Epithelial cell of esophagus (primary cell): Measurements from ENCODE around the gene FAM50B.

Experiments used
- DNase-seq: peaks from one replicate; pipeline ENCODE4 v3.0.0; 2010; ENCODE audit warnings: low read depth
- H3K4me3 ChIP-seq: 2 replicates; pipeline ENCODE4 v1.5.1; 2011; ENCODE audit warnings: mild to moderate bottlenecking, low read length, control low read depth
- TF ChIP-seq, protein P1 (sequence below): IDR thresholded peaks from 2 replicates; pipeline ENCODE4 v1.5.1; 2011; ENCODE audit warnings: low read depth, mild to moderate bottlenecking, low read length, control low read depth, inconsistent platforms; ENCODE audit not compliant: insufficient read depth; ENCODE audit errors: missing control alignments

FAM50B gene, protein sequence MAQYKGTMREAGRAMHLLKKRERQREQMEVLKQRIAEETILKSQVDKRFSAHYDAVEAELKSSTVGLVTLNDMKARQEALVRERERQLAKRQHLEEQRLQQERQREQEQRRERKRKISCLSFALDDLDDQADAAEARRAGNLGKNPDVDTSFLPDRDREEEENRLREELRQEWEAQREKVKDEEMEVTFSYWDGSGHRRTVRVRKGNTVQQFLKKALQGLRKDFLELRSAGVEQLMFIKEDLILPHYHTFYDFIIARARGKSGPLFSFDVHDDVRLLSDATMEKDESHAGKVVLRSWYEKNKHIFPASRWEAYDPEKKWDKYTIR

DNA sequence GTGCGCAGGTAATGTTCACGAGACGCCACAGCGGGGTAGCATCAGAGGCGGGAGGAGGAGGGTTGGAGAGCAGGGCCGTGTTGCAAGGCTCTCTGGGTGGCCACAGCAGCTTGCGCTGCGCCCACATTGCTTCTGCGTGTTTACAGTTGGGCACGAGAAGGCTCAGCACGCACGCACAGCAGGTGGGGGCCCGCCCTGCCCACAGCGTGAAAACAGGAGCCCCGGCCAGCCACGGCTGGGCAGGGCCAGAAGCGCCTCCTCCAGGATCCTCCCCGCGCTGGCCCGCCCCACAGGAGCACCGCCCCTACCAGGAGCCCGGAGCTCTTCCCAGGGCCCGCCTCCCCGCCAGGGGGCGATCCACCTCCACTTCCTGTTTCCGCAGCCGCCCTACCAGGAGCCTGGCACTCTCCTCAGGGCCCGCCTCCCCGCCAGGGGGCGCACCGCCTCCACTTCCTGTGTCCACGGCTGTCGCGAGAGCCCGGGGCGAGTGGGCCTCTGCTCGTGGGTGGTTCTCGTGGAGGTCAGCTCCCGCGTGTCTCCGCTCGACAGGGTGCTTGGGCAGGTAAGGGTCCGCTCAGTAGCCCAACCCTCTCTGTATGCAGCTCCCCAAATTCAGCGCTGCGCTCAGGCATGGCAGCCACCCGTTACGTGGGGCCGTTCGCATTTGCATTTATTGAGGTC, at the start of gene FAM50B:
FAM50B (plus strand) TSS at position 449 of the 681 bp plus-strand sequence. CDS start 439 bp downstream, outside the sequence.
- TF ChIP-seq, protein P1, sequence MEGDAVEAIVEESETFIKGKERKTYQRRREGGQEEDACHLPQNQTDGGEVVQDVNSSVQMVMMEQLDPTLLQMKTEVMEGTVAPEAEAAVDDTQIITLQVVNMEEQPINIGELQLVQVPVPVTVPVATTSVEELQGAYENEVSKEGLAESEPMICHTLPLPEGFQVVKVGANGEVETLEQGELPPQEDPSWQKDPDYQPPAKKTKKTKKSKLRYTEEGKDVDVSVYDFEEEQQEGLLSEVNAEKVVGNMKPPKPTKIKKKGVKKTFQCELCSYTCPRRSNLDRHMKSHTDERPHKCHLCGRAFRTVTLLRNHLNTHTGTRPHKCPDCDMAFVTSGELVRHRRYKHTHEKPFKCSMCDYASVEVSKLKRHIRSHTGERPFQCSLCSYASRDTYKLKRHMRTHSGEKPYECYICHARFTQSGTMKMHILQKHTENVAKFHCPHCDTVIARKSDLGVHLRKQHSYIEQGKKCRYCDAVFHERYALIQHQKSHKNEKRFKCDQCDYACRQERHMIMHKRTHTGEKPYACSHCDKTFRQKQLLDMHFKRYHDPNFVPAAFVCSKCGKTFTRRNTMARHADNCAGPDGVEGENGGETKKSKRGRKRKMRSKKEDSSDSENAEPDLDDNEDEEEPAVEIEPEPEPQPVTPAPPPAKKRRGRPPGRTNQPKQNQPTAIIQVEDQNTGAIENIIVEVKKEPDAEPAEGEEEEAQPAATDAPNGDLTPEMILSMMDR = peak; percentile 78
- peak within 1 kb of the TSS; percentile 65 for H3K4me3 ChIP-seq
- DNase-seq = peak; percentile 86

DNA sequence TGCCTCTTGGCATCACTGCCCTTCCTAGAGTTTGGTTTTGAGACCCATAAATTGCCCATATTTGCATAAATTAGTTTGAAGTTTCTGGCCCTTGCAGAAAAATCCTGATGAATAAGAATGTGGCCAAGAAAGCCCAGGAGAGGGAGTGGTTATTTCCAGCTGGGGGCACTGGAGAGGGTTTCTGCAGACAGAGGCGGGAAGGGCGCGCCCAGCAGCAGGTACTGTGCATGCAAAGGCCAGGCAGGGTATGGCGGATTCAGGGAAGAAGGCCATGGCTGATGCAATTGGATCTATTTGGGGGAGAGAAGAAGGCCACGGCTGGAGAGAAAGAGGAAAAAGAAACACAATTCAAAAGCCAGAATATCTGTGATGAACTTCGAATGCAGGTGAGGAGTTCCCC, 49.5 kb upstream of the FAM50B start:
- TF ChIP-seq, protein P1 = no peak
- H3K4me3 ChIP-seq = no peak overlapping the region
- no peak for DNase-seq

DNA sequence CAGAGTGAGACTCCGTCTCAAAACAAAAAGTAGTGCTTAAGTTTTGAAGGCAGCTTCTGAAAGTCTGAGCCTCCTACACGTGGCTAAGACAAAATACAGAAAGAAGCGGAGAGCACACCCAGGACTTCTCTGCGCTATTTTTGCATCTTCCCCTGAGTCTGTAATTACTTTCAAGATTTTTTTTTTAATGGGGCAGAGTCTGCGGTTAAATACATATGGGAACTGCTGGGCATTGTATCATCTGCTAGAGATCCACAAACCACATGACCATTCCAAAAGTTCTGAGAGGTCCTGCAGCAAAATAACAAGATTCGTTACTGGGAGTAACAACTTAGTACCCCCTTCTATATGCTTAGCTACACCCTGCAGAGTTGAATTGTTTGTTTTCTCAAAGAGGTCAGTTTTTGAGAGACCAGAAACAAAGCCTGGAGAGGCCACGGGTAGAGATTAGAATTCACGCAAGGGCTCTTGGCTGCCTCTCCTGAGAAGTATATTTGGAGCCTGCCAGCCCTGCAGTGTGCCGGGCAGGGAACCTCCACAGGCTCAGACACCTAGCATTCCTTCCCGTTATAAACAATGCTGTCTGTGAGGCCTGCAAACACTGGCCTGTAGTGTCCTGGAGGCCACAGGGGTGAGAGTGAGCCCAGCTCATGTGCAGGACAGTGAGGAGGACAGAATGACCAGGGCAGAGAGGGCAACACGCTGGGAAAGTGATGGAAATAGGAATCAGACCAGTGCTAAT, 48.2 kb upstream of the FAM50B start:
- no peak overlapping the region for H3K4me3 ChIP-seq
- DNase-seq = no peak
- TF ChIP-seq, protein P1 = no peak

DNA sequence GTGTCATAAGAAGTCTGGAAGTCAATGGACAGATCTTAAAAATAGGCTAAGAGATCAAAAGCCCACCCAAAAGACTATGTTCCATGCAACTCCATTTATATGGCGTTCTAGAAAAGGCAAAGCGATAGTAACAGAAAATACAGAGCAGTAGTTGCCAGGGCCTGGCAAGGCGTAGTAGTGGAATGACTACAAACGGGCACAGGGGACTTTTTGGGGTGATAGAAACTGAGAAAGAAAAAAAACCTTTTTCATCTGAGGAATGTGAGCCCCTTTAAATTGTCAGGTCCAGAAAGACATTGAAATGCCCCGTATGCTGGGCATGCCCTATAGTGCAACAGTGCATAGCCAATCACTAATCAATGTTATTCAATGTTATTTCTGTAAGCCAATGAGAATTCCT, 47.2 kb upstream of the FAM50B start:
- DNase-seq = no peak
- TF ChIP-seq, protein P1 = no peak
- no peak overlapping the region for H3K4me3 ChIP-seq

DNA sequence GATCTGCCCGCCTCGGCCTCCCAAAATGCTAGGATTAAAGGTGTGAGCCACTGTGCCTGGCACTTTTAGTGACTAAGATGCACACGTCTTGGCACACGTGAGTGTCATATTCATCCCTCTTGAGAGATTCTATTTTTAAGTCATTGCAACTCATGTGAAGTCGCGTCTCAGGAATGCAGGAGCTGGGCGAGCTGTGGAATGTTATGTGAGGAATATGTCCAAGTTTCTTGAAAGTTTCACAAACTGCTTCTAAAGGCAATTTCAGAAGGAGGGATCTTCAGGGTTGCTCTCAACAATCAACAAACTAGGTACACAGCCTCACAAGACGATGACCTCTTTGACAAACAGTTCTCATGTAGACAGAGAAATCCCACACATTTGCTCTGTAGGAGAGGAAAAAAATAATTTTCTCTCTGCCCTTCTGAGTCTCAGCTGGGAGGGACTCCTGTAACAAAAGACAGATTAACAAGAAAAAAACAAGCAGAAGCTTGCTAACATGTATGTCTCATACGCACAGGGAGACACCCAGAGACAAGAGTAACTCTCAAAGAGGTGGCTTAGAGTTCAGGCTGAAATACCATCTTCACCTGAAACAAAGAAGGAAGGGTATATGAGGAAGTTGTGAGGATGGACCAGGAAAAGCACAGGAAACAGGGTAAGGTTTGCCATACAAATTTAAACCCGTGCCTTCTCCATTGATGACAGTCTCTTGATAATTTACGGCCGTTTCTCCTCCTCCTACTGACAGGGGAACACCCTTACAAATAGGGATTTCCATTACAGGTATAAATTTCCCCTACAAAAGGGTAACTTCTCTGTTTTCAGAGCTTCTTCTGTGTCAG, 45.3 kb upstream of the FAM50B start:
- no peak overlapping the region for H3K4me3 ChIP-seq
- peak; percentile 96 for DNase-seq
- TF ChIP-seq, protein P1 = no peak

DNA sequence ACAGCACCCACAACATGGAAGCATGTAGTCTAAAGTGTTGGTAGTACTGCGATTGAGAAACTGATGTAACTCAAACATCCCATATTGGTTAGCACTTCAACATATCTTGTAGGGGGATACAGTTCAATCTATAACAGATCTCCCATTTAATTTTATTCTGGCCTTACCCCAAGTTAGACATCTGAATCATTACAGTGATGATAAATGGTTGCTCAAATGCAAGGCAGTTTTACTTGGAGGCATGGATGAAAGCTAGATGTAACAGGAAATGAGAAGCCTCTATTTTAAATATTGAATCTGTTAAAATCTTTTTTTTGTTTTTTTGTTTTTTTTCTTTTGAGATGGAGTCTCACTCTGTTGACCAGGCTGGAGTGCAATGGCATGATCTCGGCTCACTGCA, 44.2 kb upstream of the FAM50B start:
- DNase-seq = peak; percentile 42
- TF ChIP-seq, protein P1 = no peak

More for the DNA sequence above, 44.2 kb upstream of the FAM50B start:
- H3K4me3 ChIP-seq = no peak overlapping the region
